ENCODE measurements around the gene OR14K1. TPM values are rescaled to one million over a fixed set of nuclear protein-coding genes. Genes with fewer than 3 reads are reported as not detected.

The OR14K1 gene
- total RNA-seq, 2 experiments from 2014 or later: not detected

GRCh38 chr1:247760456-247760855 is 22.0 kb downstream of the OR14K1 start, which contains the start of gene OR1C1:
Gene OR1C1, minus strand, starts transcription at chr1:247760556. Its CDS starts 2,150 bp downstream, at chr1:247758406.
- ATAC-seq (ENCODE audit: low read depth): no peak
- POLR2A ChIA-PET: no interaction called here
- H3K4me3 Mint-ChIP-seq: no peak within 1 kb of the TSS
- H3K27ac Mint-ChIP-seq: no peak within 1 kb of the TSS
- no peak for DNase-seq
- no peaks in the 10 kb centered on the region for H3K4me1 Mint-ChIP-seq
- H3K36me3 Mint-ChIP-seq: no peaks in the 10 kb centered on the region
- H3K9me3 Mint-ChIP-seq: no peaks in the 10 kb centered on the region
- H3K27me3 Mint-ChIP-seq: no peaks in the 10 kb centered on the region

GRCh38 chr1:247769603-247770002 is 31.2 kb downstream of the OR14K1 start:
- no peaks in the 10 kb centered on the region for H3K4me1 Mint-ChIP-seq
- no peaks in the 10 kb centered on the region for H3K36me3 Mint-ChIP-seq
- POLR2A ChIA-PET: no interaction called here
- DNase-seq: no peak
- H3K27me3 Mint-ChIP-seq: no peaks in the 10 kb centered on the region
- no peak for ATAC-seq (ENCODE audit: low read depth)
- H3K27ac Mint-ChIP-seq: no peak overlapping the region
- H3K9me3 Mint-ChIP-seq: no peaks in the 10 kb centered on the region
- H3K4me3 Mint-ChIP-seq: no peak overlapping the region

Other genes with a start within 250 kb of the OR14K1 start
- not detected for gene OR2C3, start 202.2 kb upstream of the OR14K1 start, total RNA-seq
- not detected for gene GCSAML, start 189.5 kb upstream of the OR14K1 start, total RNA-seq
- gene OR2G2, start 150.3 kb upstream of the OR14K1 start, total RNA-seq: not detected
- gene OR2G3, start 133.0 kb upstream of the OR14K1 start, total RNA-seq: not detected
- gene OR13G1, start 58.9 kb upstream of the OR14K1 start, total RNA-seq: not detected
- not detected for gene OR6F1, start 22.0 kb upstream of the OR14K1 start, total RNA-seq
- not detected for gene OR14A2, start 9.5 kb downstream of the OR14K1 start, total RNA-seq
- gene OR1C1, start 21.9 kb downstream of the OR14K1 start, total RNA-seq: not detected
- not detected for gene OR14A16, start 85.5 kb downstream of the OR14K1 start, total RNA-seq
- gene OR11L1, start 103.3 kb downstream of the OR14K1 start, total RNA-seq: not detected
- under 1 TPM; 0.08 to 0.09 TPM for gene TRIM58, start 118.6 kb downstream of the OR14K1 start, total RNA-seq
- not detected for gene OR2W3, start 157.0 kb downstream of the OR14K1 start, total RNA-seq
- gene OR2T8, start 181.6 kb downstream of the OR14K1 start, total RNA-seq: not detected
- gene OR2AJ1, start 186.3 kb downstream of the OR14K1 start, total RNA-seq: not detected
- not detected for gene OR2L8, start 210.2 kb downstream of the OR14K1 start, total RNA-seq
- not detected for gene OR2AK2, start 226.6 kb downstream of the OR14K1 start, total RNA-seq